SK-N-SH (cell line): ENCODE measurements around the gene GSTO2. TPM values are rescaled to one million over a fixed set of nuclear protein-coding genes. Genes with fewer than 3 reads are reported as not detected.

ENCODE experiments used
- CTCF ChIA-PET: fragments of 300-600, 350-600 bp; formaldehyde crosslinking; extraction: SDS; loops from one replicate; lab custom pipeline; 2021; lab: Yijun Ruan, JAX
- POLR2A ChIA-PET: fragments of 350-600 bp; sonication (Branson Sonifier 250); formaldehyde crosslinking; extraction: SDS; loops from one replicate; lab custom pipeline; 2020; ENCODE audit warnings: antibody characterized with exemption, inconsistent platforms; lab: Yijun Ruan, JAX
- DNase-seq: peaks from one replicate; pipeline ENCODE4 v3.0.0; 2012
- H2AFZ ChIP-seq: fragments of 200-600 bp; sonication (generic); 2 replicates; pipeline ENCODE4 v1.8.1; 2016; ENCODE audit warnings: antibody characterized with exemption, mild to moderate bottlenecking, low read depth
- H3F3A ChIP-seq: fragments of 200-600 bp; sonication (generic); replicated peaks from 2 replicates; pipeline ENCODE3; 2016; ENCODE audit warnings: antibody characterized with exemption, mild to moderate bottlenecking; ENCODE audit not compliant: insufficient read depth
- H3K27ac ChIP-seq, 2 experiments: fragments of 200-500 bp in 1 of 2; fragments of 200-600 bp in 1 of 2; sonication (Bioruptor generic) in 1 of 2; sonication (generic), shearing (Covaris generic) in 1 of 2; 2 replicates each; pipeline versions ENCODE4 v1.5.1 to v1.6.1; 2014 to 2016; ENCODE audit warnings: low read depth in 2 of 2, inconsistent platforms in 1 of 2, low read length in 1 of 2, mild to moderate bottlenecking in 1 of 2, mixed read lengths in 1 of 2
- H3K27me3 ChIP-seq: fragments of 200-600 bp; sonication (generic), shearing (Covaris generic); 2 replicates; pipeline ENCODE4 v1.6.1; 2016; ENCODE audit warnings: mixed run types; ENCODE audit not compliant: insufficient read depth
- H3K36me3 ChIP-seq, 2 experiments: fragments of 200-500 bp in 1 of 2; fragments of 200-600 bp in 1 of 2; sonication (Bioruptor generic) in 1 of 2; sonication (generic) in 1 of 2; replicated peaks in 1 of 2; 2 replicates each; pipeline versions ENCODE3 to v1.5.1; 2014 to 2016; ENCODE audit warnings: low read length in 1 of 2, mild to moderate bottlenecking in 1 of 2; ENCODE audit not compliant: insufficient read depth in 2 of 2, control insufficient read depth in 1 of 2
- H3K4me1 ChIP-seq, 2 experiments: fragments of 200-500 bp in 1 of 2; fragments of 200-600 bp in 1 of 2; sonication (Bioruptor generic) in 1 of 2; sonication (generic), shearing (Covaris generic) in 1 of 2; 2 replicates each; pipeline versions ENCODE4 v1.5.1 to v1.6.1; 2014 to 2016; ENCODE audit warnings: low read depth in 1 of 2, low read length in 1 of 2, mixed run types in 1 of 2; ENCODE audit not compliant: insufficient read depth in 2 of 2, control insufficient read depth in 1 of 2
- H3K4me2 ChIP-seq: fragments of 200-600 bp; sonication (generic), shearing (Covaris generic); 2 replicates; pipeline ENCODE4 v1.6.1; 2017; ENCODE audit warnings: mixed run types
- H3K4me3 ChIP-seq, 2 experiments: fragments of 200-500 bp in 1 of 2; fragments of 200-600 bp in 1 of 2; sonication (Bioruptor generic) in 1 of 2; sonication (generic), shearing (Covaris generic) in 1 of 2; 2 replicates each; pipeline versions ENCODE4 v1.5.1 to v1.8.1; 2014 to 2016; ENCODE audit warnings: low read depth in 2 of 2, inconsistent platforms in 1 of 2, low read length in 1 of 2, mild to moderate bottlenecking in 1 of 2, mixed read lengths in 1 of 2, moderate library complexity in 1 of 2
- H3K79me2 ChIP-seq: fragments of 200-600 bp; sonication (generic); 2 replicates; pipeline ENCODE4 v1.8.1; 2017; ENCODE audit warnings: mild to moderate bottlenecking; ENCODE audit not compliant: insufficient read depth
- H3K9ac ChIP-seq: fragments of 200-600 bp; sonication (generic); 2 replicates; pipeline ENCODE4 v1.6.1; 2017; ENCODE audit warnings: mixed run types
- H3K9me2 ChIP-seq: fragments of 200-600 bp; sonication (generic); 2 replicates; pipeline ENCODE4 v1.6.1; 2017; ENCODE audit warnings: mixed run types
- H3K9me3 ChIP-seq: fragments of 200-600 bp; sonication (generic); 2 replicates; pipeline ENCODE4 v1.6.1; 2017; ENCODE audit warnings: mixed run types, mild to moderate bottlenecking, moderate library complexity
- H4K20me1 ChIP-seq: fragments of 200-600 bp; sonication (generic); 2 replicates; pipeline ENCODE4 v1.6.1; 2017; ENCODE audit warnings: mild to moderate bottlenecking, mixed run types; ENCODE audit not compliant: insufficient read depth
- EP300 ChIP-seq, 2 experiments: IDR thresholded peaks; 2 replicates each; pipeline versions ENCODE4 v1.4.0 to v1.6.1; 2012; ENCODE audit warnings: borderline replicate concordance in 1 of 2, low read depth in 1 of 2, low read length in 1 of 2
- EZH2phosphoT487 ChIP-seq: fragments of 200-600 bp; sonication (generic); IDR thresholded peaks from 2 replicates; pipeline ENCODE4 v1.6.1; 2017; ENCODE audit warnings: low read depth, mixed run types, mild to moderate bottlenecking, antibody characterized with exemption, moderate library complexity, borderline replicate concordance
- FOSL2 ChIP-seq: IDR thresholded peaks from 2 replicates; pipeline ENCODE4 v1.4.0; 2012; ENCODE audit warnings: low read depth, mild to moderate bottlenecking, moderate library complexity, borderline replicate concordance
- FOXJ3 ChIP-seq: sonication (generic); formaldehyde crosslinking; IDR thresholded peaks from 2 replicates; pipeline ENCODE4 v1.5.1; 2020; ENCODE audit warnings: mild to moderate bottlenecking, missing genetic modification reagents
- GATA2 ChIP-seq: sonication (generic); formaldehyde crosslinking; IDR thresholded peaks from 2 replicates; pipeline ENCODE4 v1.5.0; 2020; ENCODE audit warnings: mild to moderate bottlenecking, missing genetic modification reagents
- NFIC ChIP-seq: IDR thresholded peaks from 2 replicates; pipeline ENCODE4 v1.4.0; 2012; ENCODE audit warnings: borderline replicate concordance
- TAF1 ChIP-seq: IDR thresholded peaks from 2 replicates; pipeline ENCODE4 v1.6.1; 2012; ENCODE audit warnings: low read depth, mild to moderate bottlenecking, low read length, moderate library complexity, borderline replicate concordance
- TCF12 ChIP-seq: IDR thresholded peaks from 2 replicates; pipeline ENCODE4 v1.4.0; 2012
- USF1 ChIP-seq: IDR thresholded peaks from 2 replicates; pipeline ENCODE4 v1.4.0; 2012; ENCODE audit warnings: low read depth, borderline replicate concordance
- YY1 ChIP-seq: IDR thresholded peaks from 2 replicates; pipeline ENCODE4 v1.4.0; 2012; ENCODE audit warnings: low read depth, mild to moderate bottlenecking
- WGBS: methylation state at CpG from one replicate; pipeline ENCODE4 v1.1.6; 2017; ENCODE audit warnings: low lambda C conversion rate; 5-methylcytosine and 5-hydroxymethylcytosine counted together
- polyA plus RNA-seq, 3 experiments: library from polyadenylated mRNA; depleted of rRNA; stranded (reverse); fragments of >200 nt; gene quantifications; 2 replicates each; pipeline ENCODE4 v1.2.3, GENCODE V29; 2012
- TF ChIP-seq, protein P1 (sequence below): fragments of 150-350 bp; IDR thresholded peaks from 2 replicates; pipeline ENCODE4 v1.6.1; 2017; ENCODE audit warnings: antibody characterized with exemption, low read length, low read depth, borderline replicate concordance
- TF ChIP-seq, protein P2 (sequence below): IDR thresholded peaks from 2 replicates; pipeline ENCODE4 v1.4.0; 2012; ENCODE audit warnings: low read depth
- TF ChIP-seq, protein P3 (sequence below): IDR thresholded peaks from 2 replicates; pipeline ENCODE4 v1.6.1; 2012; ENCODE audit warnings: mild to moderate bottlenecking, low read depth, low read length, moderate library complexity
- TF ChIP-seq, protein P4 (sequence below): IDR thresholded peaks from 2 replicates; pipeline ENCODE4; 2012

GSTO2 gene
- polyA plus RNA-seq, 1 of the 3 experiments (the other 2 are of a cell fraction): 0.49 TPM

DNA sequence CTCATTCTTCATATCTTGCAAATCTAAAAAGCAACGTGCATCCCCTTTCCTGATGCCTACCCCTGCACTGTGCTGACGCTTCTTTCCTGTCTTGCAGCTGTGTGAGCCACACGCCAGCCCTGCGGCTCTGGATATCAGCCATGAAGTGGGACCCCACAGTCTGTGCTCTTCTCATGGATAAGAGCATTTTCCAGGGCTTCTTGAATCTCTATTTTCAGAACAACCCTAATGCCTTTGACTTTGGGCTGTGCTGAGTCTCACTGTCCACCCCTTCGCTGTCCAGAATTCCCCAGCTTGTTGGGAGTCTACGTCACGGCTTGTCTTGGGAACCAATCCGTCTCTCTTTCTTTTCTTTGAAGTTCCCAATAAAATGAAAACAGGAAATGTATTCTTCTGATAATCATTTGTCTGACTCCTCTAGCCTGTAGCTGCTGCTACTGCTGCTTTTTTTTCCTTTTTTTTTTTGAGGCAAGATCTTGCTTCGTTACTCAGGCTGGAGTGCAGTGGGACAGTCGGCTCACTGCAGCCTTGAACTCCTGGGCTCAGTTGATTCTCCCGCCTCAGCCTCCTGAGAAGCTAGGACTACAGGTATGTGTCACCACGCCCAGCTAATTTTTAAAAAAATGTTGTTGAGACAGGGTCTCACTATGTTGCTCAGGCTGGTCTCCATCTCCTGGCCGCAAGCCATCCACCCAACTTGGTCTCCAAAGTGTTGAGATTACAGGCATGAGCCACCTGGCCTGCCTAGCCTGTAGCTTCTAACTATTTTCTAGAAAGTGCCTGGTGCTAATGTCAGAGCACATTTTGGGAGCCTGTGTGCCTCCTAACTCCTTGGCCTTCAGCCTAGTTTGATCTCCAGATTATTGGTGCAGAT is 30.3 kb downstream of the GSTO2 start:
- H3K4me2 ChIP-seq: peak overlapping the region; percentile 83
- no peak overlapping the region; the same call in 1 of the 2 replicates for H2AFZ ChIP-seq
- H3K79me2 ChIP-seq: no peaks in the 10 kb centered on the region
- H3K9me3 ChIP-seq: no peaks in the 10 kb centered on the region
- CTCF ChIA-PET: interaction anchor here (0.7 to 3.5 kb wide), 10 partner anchors 8 to 323 kb away, joined by 3 to 46 read pairs (median 8); partner anchors contain the start of genes CFAP58 and ITPRIP
- peak; percentile 46 for DNase-seq
- H3K36me3 ChIP-seq: no peaks in the 10 kb centered on the region
- POLR2A ChIA-PET: no interaction called here
- H3K4me1 ChIP-seq: peaks cover 22 to 33% of the 10 kb centered on the region in 2 experiments
- peak overlapping the region; percentile 82 for H3K9ac ChIP-seq
- H3K27me3 ChIP-seq: no peaks in the 10 kb centered on the region
- TF ChIP-seq FOXJ3 (CRISPR knock-in tag) (no peak), GATA2 (CRISPR knock-in tag) (0 out of 2 replicates have a peak, but pooled peaks have one; percentile 37)
- H3K9me2 ChIP-seq: no peaks in the 10 kb centered on the region
- 87% methylated on average over 13 of the region's 13 CpGs for WGBS
- no peak overlapping the region for H3K4me3 ChIP-seq
- peak overlapping the region; percentile 96 to 98 for H3K27ac ChIP-seq
- H4K20me1 ChIP-seq: no peaks in the 10 kb centered on the region
- peaks cover 19% of the 10 kb centered on the region for H3F3A ChIP-seq

- H3K27ac ChIP-seq: peak overlapping the region; percentile 96 to 98
- TF ChIP-seq, protein P1, sequence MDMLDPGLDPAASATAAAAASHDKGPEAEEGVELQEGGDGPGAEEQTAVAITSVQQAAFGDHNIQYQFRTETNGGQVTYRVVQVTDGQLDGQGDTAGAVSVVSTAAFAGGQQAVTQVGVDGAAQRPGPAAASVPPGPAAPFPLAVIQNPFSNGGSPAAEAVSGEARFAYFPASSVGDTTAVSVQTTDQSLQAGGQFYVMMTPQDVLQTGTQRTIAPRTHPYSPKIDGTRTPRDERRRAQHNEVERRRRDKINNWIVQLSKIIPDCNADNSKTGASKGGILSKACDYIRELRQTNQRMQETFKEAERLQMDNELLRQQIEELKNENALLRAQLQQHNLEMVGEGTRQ: no peak
- TF ChIP-seq, protein P2, sequence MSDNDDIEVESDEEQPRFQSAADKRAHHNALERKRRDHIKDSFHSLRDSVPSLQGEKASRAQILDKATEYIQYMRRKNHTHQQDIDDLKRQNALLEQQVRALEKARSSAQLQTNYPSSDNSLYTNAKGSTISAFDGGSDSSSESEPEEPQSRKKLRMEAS: peak; percentile 82
- TF ChIP-seq, protein P3, sequence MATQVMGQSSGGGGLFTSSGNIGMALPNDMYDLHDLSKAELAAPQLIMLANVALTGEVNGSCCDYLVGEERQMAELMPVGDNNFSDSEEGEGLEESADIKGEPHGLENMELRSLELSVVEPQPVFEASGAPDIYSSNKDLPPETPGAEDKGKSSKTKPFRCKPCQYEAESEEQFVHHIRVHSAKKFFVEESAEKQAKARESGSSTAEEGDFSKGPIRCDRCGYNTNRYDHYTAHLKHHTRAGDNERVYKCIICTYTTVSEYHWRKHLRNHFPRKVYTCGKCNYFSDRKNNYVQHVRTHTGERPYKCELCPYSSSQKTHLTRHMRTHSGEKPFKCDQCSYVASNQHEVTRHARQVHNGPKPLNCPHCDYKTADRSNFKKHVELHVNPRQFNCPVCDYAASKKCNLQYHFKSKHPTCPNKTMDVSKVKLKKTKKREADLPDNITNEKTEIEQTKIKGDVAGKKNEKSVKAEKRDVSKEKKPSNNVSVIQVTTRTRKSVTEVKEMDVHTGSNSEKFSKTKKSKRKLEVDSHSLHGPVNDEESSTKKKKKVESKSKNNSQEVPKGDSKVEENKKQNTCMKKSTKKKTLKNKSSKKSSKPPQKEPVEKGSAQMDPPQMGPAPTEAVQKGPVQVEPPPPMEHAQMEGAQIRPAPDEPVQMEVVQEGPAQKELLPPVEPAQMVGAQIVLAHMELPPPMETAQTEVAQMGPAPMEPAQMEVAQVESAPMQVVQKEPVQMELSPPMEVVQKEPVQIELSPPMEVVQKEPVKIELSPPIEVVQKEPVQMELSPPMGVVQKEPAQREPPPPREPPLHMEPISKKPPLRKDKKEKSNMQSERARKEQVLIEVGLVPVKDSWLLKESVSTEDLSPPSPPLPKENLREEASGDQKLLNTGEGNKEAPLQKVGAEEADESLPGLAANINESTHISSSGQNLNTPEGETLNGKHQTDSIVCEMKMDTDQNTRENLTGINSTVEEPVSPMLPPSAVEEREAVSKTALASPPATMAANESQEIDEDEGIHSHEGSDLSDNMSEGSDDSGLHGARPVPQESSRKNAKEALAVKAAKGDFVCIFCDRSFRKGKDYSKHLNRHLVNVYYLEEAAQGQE: peak; percentile 81
- TF ChIP-seq TAF1 (no peak), YY1 (no peak), USF1 (peak; percentile 61; the same call in 1 of the 2 replicates), FOSL2 (no peak), NFIC (peak; percentile 58; the same call in 1 of the 2 replicates), EP300 (IDR thresholded peaks at IDR 0.05; ENCODE audit: borderline replicate concordance in 1 of 2, low read depth in 1 of 2, low read length in 1 of 2) (peak in 1 of 2 experiments; percentile 50; a peak in 1 of 4 replicates), EZH2phosphoT487 (no peak), TCF12 (peak; percentile 58)
- TF ChIP-seq, protein P4, sequence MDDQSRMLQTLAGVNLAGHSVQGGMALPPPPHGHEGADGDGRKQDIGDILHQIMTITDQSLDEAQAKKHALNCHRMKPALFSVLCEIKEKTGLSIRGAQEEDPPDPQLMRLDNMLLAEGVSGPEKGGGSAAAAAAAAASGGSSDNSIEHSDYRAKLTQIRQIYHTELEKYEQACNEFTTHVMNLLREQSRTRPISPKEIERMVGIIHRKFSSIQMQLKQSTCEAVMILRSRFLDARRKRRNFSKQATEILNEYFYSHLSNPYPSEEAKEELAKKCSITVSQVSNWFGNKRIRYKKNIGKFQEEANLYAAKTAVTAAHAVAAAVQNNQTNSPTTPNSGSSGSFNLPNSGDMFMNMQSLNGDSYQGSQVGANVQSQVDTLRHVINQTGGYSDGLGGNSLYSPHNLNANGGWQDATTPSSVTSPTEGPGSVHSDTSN: no peak; the same call in 1 of the 2 replicates
- TF ChIP-seq, all 33 proteins: peak for 6
- Histone ChIP-seq H3K4me2 (peak overlapping the region; percentile 83), H3K4me3 (peak overlapping the region; percentile 9 to 15; a peak in 2 of 4 replicates), H3K36me3 (no peaks in the 10 kb centered on the region), H3F3A (peaks cover 19% of the 10 kb centered on the region), H3K9ac (peak overlapping the region; percentile 82), H3K27me3 (no peaks in the 10 kb centered on the region), H2AFZ (no peak overlapping the region; the same call in 1 of the 2 replicates), H3K4me1 (peaks cover 22 to 33% of the 10 kb centered on the region in 2 experiments), H3K9me3 (no peaks in the 10 kb centered on the region), H3K9me2 (no peaks in the 10 kb centered on the region), H4K20me1 (no peaks in the 10 kb centered on the region), H3K79me2 (no peaks in the 10 kb centered on the region)
- 25% methylated on average over 11 of the region's 12 CpGs for WGBS
- ChIA-PET POLR2A (interaction anchor here (1.1 kb wide), 1 partner anchor 38 kb away, joined by 3 read pairs; the partner anchor contains the start of gene ITPRIP), CTCF (interaction anchor here (0.7 to 3.5 kb wide), 15 partner anchors 8 to 322 kb away, joined by 3 to 46 read pairs (median 5); partner anchors contain the start of genes CFAP58 and ITPRIP)
- DNase-seq: no peak
These were observed 31.2 kb downstream of the GSTO2 start for GRCh38 chr10:104300002-104300735.
